Measurements from ENCODE around the gene PEX16. TPM values are rescaled to one million over a fixed set of nuclear protein-coding genes. Genes with fewer than 3 reads are reported as not detected.

The PEX16 gene
- 59.6 and 62.7 TPM in 2 replicates for total RNA-seq (2014; rRNA removed; shearing (Covaris generic))

GRCh38 chr11:45917623-45918330, at the start of gene PEX16:
PEX16 (minus strand) TSS chr11:45917877; CDS start chr11:45917811, 66 bp downstream.

GRCh38 chr11:45922425-45923082, 4.9 kb upstream of the PEX16 start, which contains the start of gene LARGE2:
LARGE2 (plus strand) TSS chr11:45922656; CDS start chr11:45922883, 227 bp downstream.

GRCh38 chr11:45906965-45907611, 10.6 kb downstream of the PEX16 start, which contains the start of gene FREY1:
FREY1 (minus strand) TSS chr11:45907271; CDS start chr11:45907245, 26 bp downstream.

GRCh38 chr11:45885274-45885920, 32.3 kb downstream of the PEX16 start, which contains the start of gene MAPK8IP1:
MAPK8IP1 (plus strand) TSS chr11:45885651; CDS start chr11:45885821, 170 bp downstream.

Other genes starting within 250 kb of the PEX16 start
- 10.2 and 14.6 TPM in 2 replicates for gene SLC35C1, start 112.7 kb downstream of the PEX16 start, total RNA-seq (2014; rRNA removed; shearing (Covaris generic))
- 9.3 and 11.6 TPM in 2 replicates for gene CRY2, start 70.4 kb downstream of the PEX16 start, total RNA-seq (2014; rRNA removed; shearing (Covaris generic))
- gene MAPK8IP1, start 32.2 kb downstream of the PEX16 start, total RNA-seq (2014; rRNA removed; shearing (Covaris generic)) = 11.1 and 12.7 TPM in 2 replicates
- 1.6 and 1.7 TPM in 2 replicates for gene FREY1, start 10.6 kb downstream of the PEX16 start, total RNA-seq (2014; rRNA removed; shearing (Covaris generic))
- 0.11 and 0.19 TPM in 2 replicates for gene LARGE2, start 4.8 kb upstream of the PEX16 start, total RNA-seq (2014; rRNA removed; shearing (Covaris generic))
- 14.9 and 21.2 TPM in 2 replicates for gene PHF21A, start 203.6 kb upstream of the PEX16 start, total RNA-seq (2014; rRNA removed; shearing (Covaris generic))

All from A375 (cell line).